A673 (cell line): ENCODE results near the gene USO1. TPM values are rescaled to one million over a fixed set of nuclear protein-coding genes. Genes with fewer than 3 reads are reported as not detected.

ENCODE experiments used
- BruUV-seq: library from RNA; stranded (reverse); fragments of 400-500 nt; replicated peaks from 2 replicates; lab custom pipeline; 2021; lab: Mats Ljungman, UMichigan
- CTCF ChIA-PET: fragments of 300-600 bp; sonication (Branson Sonifier 250); formaldehyde crosslinking; loops from one replicate; lab custom pipeline; 2022; ENCODE audit warnings: antibody characterized with exemption; lab: Charles Lee
- POLR2A ChIA-PET: fragments of 300-600 bp; sonication (Branson Sonifier 250); formaldehyde crosslinking; loops from one replicate; lab custom pipeline; 2022; ENCODE audit warnings: antibody characterized with exemption; ENCODE audit not compliant: low non-redundant PET; lab: Charles Lee
- DNase-seq: peaks from one replicate; pipeline ENCODE4 v3.0.0-alpha.2; 2015; ENCODE audit warnings: low spot score
- H3K27ac ChIP-seq: fragments of 200-600 bp; sonication (generic); 2 replicates; pipeline ENCODE4 v1.5.1; 2016; ENCODE audit warnings: mixed run types, low read depth, mild to moderate bottlenecking, mixed read lengths, antibody characterized with exemption, low read length; ENCODE audit not compliant: poor library complexity, severe bottlenecking
- H3K27me3 ChIP-seq: fragments of 200-600 bp; sonication (generic); replicated peaks from 2 replicates; pipeline ENCODE4 v1.6.1; 2017; ENCODE audit warnings: mixed run types, low read depth, mild to moderate bottlenecking, mixed read lengths, antibody characterized with exemption, low read length; ENCODE audit not compliant: insufficient read depth, poor library complexity
- H3K36me3 ChIP-seq: fragments of 200-600 bp; sonication (generic); 2 replicates; pipeline ENCODE4 v1.6.1; 2016; ENCODE audit warnings: mixed run types, mild to moderate bottlenecking, mixed read lengths, antibody characterized with exemption, low read length; ENCODE audit not compliant: insufficient read depth, poor library complexity, severe bottlenecking
- H3K4me1 ChIP-seq: fragments of 200-600 bp; sonication (generic); 2 replicates; pipeline ENCODE4 v1.6.1; 2017; ENCODE audit warnings: mixed run types, mild to moderate bottlenecking, mixed read lengths, antibody characterized with exemption, low read length; ENCODE audit not compliant: insufficient read depth, poor library complexity, severe bottlenecking
- H3K4me3 ChIP-seq: fragments of 200-600 bp; sonication (generic); 2 replicates; pipeline ENCODE4 v1.5.1; 2016; ENCODE audit warnings: low read depth, mixed run types, mild to moderate bottlenecking, mixed read lengths, low read length; ENCODE audit not compliant: poor library complexity, severe bottlenecking
- H3K9me3 ChIP-seq: fragments of 200-600 bp; sonication (generic); 2 replicates; pipeline ENCODE4 v1.6.1; 2016; ENCODE audit warnings: mixed run types, low read depth, mild to moderate bottlenecking, mixed read lengths, antibody characterized with exemption, low read length; ENCODE audit not compliant: poor library complexity, severe bottlenecking
- EZH2 ChIP-seq: fragments of 200-600 bp; sonication (generic); IDR thresholded peaks from 2 replicates; pipeline ENCODE4 v1.6.1; 2017; ENCODE audit warnings: borderline replicate concordance, low read depth, mild to moderate bottlenecking, mixed read lengths, antibody characterized with exemption, low read length; ENCODE audit not compliant: poor library complexity, severe bottlenecking
- intact Hi-C: fragments of 100-400 bp; cut with micrococcal nuclease; formaldehyde crosslinking; loops from one replicate; pipeline ENCODE4 v1.10.0; 2022; ENCODE audit not compliant: unreplicated experiment
- total RNA-seq: library from RNA; stranded (reverse); gene quantifications from 2 replicates; pipeline ENCODE4 v1.2.3, GENCODE V29; 2021
- TF ChIP-seq, protein P1 (sequence below): fragments of 300-800, 200-600 bp; sonication (generic); conservative IDR thresholded peaks from 2 replicates; pipeline ENCODE4 v1.5.1; 2017; ENCODE audit warnings: low read depth, mild to moderate bottlenecking, antibody characterized with exemption, low read length, moderate library complexity, mixed read lengths

USO1 gene
- total RNA-seq, 1 experiment from 2014 or later: 35.6 TPM

- no peaks in the 10 kb centered on the region for H3K27me3 ChIP-seq
- H3K4me1 ChIP-seq: no peaks in the 10 kb centered on the region
- H3K9me3 ChIP-seq: no peaks in the 10 kb centered on the region
- DNase-seq: no peak
- ChIA-PET POLR2A (no interaction called here), CTCF (no interaction called here)
- no peak overlapping the region for H3K27ac ChIP-seq
- no peak for TF ChIP-seq EZH2
- TF ChIP-seq, protein P1, sequence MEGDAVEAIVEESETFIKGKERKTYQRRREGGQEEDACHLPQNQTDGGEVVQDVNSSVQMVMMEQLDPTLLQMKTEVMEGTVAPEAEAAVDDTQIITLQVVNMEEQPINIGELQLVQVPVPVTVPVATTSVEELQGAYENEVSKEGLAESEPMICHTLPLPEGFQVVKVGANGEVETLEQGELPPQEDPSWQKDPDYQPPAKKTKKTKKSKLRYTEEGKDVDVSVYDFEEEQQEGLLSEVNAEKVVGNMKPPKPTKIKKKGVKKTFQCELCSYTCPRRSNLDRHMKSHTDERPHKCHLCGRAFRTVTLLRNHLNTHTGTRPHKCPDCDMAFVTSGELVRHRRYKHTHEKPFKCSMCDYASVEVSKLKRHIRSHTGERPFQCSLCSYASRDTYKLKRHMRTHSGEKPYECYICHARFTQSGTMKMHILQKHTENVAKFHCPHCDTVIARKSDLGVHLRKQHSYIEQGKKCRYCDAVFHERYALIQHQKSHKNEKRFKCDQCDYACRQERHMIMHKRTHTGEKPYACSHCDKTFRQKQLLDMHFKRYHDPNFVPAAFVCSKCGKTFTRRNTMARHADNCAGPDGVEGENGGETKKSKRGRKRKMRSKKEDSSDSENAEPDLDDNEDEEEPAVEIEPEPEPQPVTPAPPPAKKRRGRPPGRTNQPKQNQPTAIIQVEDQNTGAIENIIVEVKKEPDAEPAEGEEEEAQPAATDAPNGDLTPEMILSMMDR: no peak
- H3K36me3 ChIP-seq: no peaks in the 10 kb centered on the region
- intact Hi-C loops: no loop called here
- no peak overlapping the region for H3K4me3 ChIP-seq
- BruUV-seq: no TSS peak
These were observed 109.9 kb downstream of the USO1 start for GRCh38 chr4:75834095-75834771.

DNA sequence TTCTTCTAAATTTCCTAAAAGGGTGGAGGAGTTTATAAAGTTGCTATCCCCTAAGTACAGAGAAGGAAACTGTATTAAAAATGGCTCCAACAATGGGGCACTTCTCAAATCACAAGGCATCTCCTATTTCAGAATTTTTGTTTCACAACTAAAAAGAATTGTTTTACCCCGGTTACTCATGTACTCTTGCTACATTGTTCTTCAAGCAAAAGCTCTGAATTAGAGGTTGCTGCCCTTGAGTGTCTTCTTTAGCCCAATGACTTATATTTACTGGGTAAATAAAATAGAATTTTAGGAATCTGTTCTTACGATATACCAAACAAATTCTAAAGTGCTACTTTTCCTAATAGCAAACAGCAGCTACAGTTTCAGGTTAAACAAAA, 110.4 kb downstream of the USO1 start:
- TF ChIP-seq, protein P1: no peak
- TF ChIP-seq EZH2: no peak
- Histone ChIP-seq H3K9me3 (no peaks in the 10 kb centered on the region), H3K36me3 (no peaks in the 10 kb centered on the region), H3K27me3 (no peaks in the 10 kb centered on the region), H3K4me1 (no peaks in the 10 kb centered on the region), H3K27ac (no peak overlapping the region), H3K4me3 (no peak overlapping the region)
- ChIA-PET CTCF (no interaction called here), POLR2A (no interaction called here)
- intact Hi-C loops: no loop called here
- DNase-seq: no peak
- no TSS peak for BruUV-seq

DNA sequence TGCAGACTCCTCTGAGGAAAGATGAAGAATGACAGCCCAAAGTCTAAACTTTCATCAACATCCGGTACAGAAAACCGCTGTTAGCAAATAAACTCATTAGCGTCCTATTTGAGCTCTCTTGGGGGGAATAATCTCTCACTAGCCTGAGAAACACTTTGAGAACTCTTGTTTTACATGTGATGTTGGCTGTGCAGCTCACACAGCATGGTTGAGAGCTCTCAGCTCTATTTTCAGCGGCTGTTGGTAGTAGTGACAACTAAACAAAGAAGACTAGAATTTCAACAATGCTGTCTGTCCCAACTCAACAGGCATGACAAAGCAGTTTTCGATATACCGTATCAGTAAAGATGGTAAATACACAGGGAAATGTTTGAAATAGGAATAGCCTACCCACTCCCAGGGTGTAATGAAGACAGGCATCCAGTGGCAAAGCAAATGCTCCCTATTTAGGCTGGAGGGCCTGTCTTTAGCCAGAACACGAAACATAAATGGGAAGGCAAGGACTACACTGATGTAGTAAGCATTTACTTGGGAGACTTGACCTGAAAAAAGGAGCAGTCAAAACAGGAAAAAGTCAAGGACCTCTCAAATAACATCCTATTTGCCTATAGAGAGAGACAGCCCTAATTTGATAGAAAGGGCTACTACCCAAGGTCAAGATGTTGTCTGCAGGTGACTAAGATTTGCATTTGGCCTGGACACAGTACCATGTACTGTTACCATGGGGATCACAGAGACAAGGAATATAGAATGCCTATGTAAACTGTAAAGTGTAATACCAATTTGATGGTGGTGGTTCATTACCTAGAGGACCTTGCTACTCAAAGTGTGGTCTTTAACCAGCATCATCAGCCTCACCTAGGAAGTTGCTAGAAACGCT, 117.5 kb downstream of the USO1 start:
- Histone ChIP-seq H3K4me1 (no peaks in the 10 kb centered on the region), H3K4me3 (no peak overlapping the region), H3K27ac (no peak overlapping the region), H3K9me3 (no peaks in the 10 kb centered on the region), H3K27me3 (no peaks in the 10 kb centered on the region), H3K36me3 (no peaks in the 10 kb centered on the region)
- POLR2A ChIA-PET: no interaction called here
- CTCF ChIA-PET: no interaction called here
- DNase-seq: no peak
- TF ChIP-seq, protein P1: no peak
- TF ChIP-seq EZH2: no peak
- no TSS peak for BruUV-seq
- intact Hi-C loops: no loop called here
